ENCODE measurements around the gene CISD3. TPM values are rescaled to one million over a fixed set of nuclear protein-coding genes. Genes with fewer than 3 reads are reported as not detected.

Gene CISD3
- total RNA-seq, 1 experiment from 2014 or later = 101 TPM

- CTCF ChIA-PET = interaction anchor here (1.1 to 2.5 kb wide), 10 partner anchors 14 to 422 kb away, joined by 3 to 20 read pairs (median 4); partner anchors contain the start of genes EPOP, MLLT6 and PSMB3
- H3K4me3 Mint-ChIP-seq (ENCODE audit: low read depth, unreplicated experiment) = peak overlapping the region; percentile 90
These were observed 1.6 kb downstream of the CISD3 start for GRCh38 chr17:38731526-38732294.

GRCh38 chr17:38732376-38733281, 2.5 kb downstream of the CISD3 start:
- peaks cover 44% of the 10 kb centered on the region for H3K4me1 Mint-ChIP-seq (ENCODE audit: low read depth, unreplicated experiment)
- no peak for TF ChIP-seq CTCF (IDR thresholded peaks at IDR 0.05; ENCODE audit: unreplicated experiment)
- no TSS peak for BruUV-seq (replicated peaks)
- intact Hi-C loops (cut with micrococcal nuclease; ENCODE audit: unreplicated experiment) = no loop called here
- H3K27me3 Mint-ChIP-seq (ENCODE audit: unreplicated experiment) = no peaks in the 10 kb centered on the region
- H3K9me3 Mint-ChIP-seq (ENCODE audit: low read depth, unreplicated experiment) = no peaks in the 10 kb centered on the region
- CTCF ChIA-PET = interaction anchor here (0.7 kb wide), 1 partner anchor 503 kb away, joined by 4 read pairs; no protein-coding TSS in a partner anchor
- H3K4me3 Mint-ChIP-seq (ENCODE audit: low read depth, unreplicated experiment) = peak overlapping the region; percentile 90
- DNase-seq = no peak
- peaks cover 98% of the 10 kb centered on the region for H3K36me3 Mint-ChIP-seq (ENCODE audit: insufficient read depth, unreplicated experiment)
- peak overlapping the region; percentile 15 for H3K27ac Mint-ChIP-seq (ENCODE audit: unreplicated experiment)

More at GRCh38 chr17:38731526-38732294, 1.6 kb downstream of the CISD3 start:
- intact Hi-C loops (cut with micrococcal nuclease; ENCODE audit: unreplicated experiment) = no loop called here
- BruUV-seq (replicated peaks) = no TSS peak
- Mint-ChIP-seq H3K9me3 (ENCODE audit: low read depth, unreplicated experiment) (no peaks in the 10 kb centered on the region), H3K4me1 (ENCODE audit: low read depth, unreplicated experiment) (peaks cover 44% of the 10 kb centered on the region), H3K36me3 (ENCODE audit: insufficient read depth, unreplicated experiment) (peaks cover 92% of the 10 kb centered on the region), H3K27me3 (ENCODE audit: unreplicated experiment) (no peaks in the 10 kb centered on the region), H3K27ac (ENCODE audit: unreplicated experiment) (peak overlapping the region; percentile 8)
- no peak for DNase-seq
- no peak for TF ChIP-seq CTCF (IDR thresholded peaks at IDR 0.05; ENCODE audit: unreplicated experiment)

GRCh38 chr17:38733282-38733981, 3.3 kb downstream of the CISD3 start:
- intact Hi-C loops (cut with micrococcal nuclease; ENCODE audit: unreplicated experiment) = no loop called here
- no peaks in the 10 kb centered on the region for H3K9me3 Mint-ChIP-seq (ENCODE audit: low read depth, unreplicated experiment)
- peaks cover 44% of the 10 kb centered on the region for H3K4me1 Mint-ChIP-seq (ENCODE audit: low read depth, unreplicated experiment)
- H3K27ac Mint-ChIP-seq (ENCODE audit: unreplicated experiment) = peak overlapping the region; percentile 15
- H3K4me3 Mint-ChIP-seq (ENCODE audit: low read depth, unreplicated experiment) = peak overlapping the region; percentile 2
- H3K36me3 Mint-ChIP-seq (ENCODE audit: insufficient read depth, unreplicated experiment) = peaks cover 98% of the 10 kb centered on the region
- CTCF ChIA-PET = interaction anchor here (0.9 to 2.6 kb wide), 2 partner anchors 29 to 141 kb away, joined by 3 to 38 read pairs; partner anchors contain the start of gene MLLT6
- TSS peak; percentile 4 for BruUV-seq (replicated peaks)
- no peak for DNase-seq
- H3K27me3 Mint-ChIP-seq (ENCODE audit: unreplicated experiment) = no peaks in the 10 kb centered on the region
- no peak for TF ChIP-seq CTCF (IDR thresholded peaks at IDR 0.05; ENCODE audit: unreplicated experiment)

All from Calu3 (cell line).